ENCODE results near the gene GPA33. TPM values are rescaled to one million over a fixed set of nuclear protein-coding genes. Genes with fewer than 3 reads are reported as not detected.

The GPA33 gene
- total RNA-seq, 1 experiment from 2014 or later = not detected

GRCh38 chr1:167109125-167109524 is 18.9 kb upstream of the GPA33 start:
- Mint-ChIP-seq H3K4me3 (no peak overlapping the region; a peak in 1 of 5 replicates), H3K27me3 (ENCODE audit: low read depth) (peaks cover 2% of the 10 kb centered on the region; the same call in 1 of the 2 replicates), H3K27ac (peak overlapping the region in 1 of 3 experiments; percentile 91; a peak in 2 of 7 replicates), H3K36me3 (ENCODE audit: insufficient read depth in 1 of 3, low read depth in 3 of 3) (peaks cover 0 to 3% (median 0%) of the 10 kb centered on the region in 3 experiments; a peak in 1 of 7 replicates), H3K9me3 (no peaks in the 10 kb centered on the region; a peak in 2 of 5 replicates), H3K4me1 (peaks cover 33 to 42% of the 10 kb centered on the region in 2 experiments)
- H3K14ac ChIP-seq (ENCODE audit: insufficient read depth, low read length) = no peak overlapping the region
- no peak overlapping the region for H2BK15ac ChIP-seq (ENCODE audit: low read depth, low read length)
- no peak overlapping the region for H3K4ac ChIP-seq (ENCODE audit: low read depth, low read length)
- H3K9me3 ChIP-seq (ENCODE audit: control insufficient read depth, low read depth, low read length) = no peaks in the 10 kb centered on the region
- no peak for TF ChIP-seq CTCF (conservative IDR thresholded peaks at IDR 0.05)
- H3K23ac ChIP-seq (ENCODE audit: insufficient read length, low read depth, low read length) = no peak overlapping the region
- H3K79me1 ChIP-seq (ENCODE audit: insufficient read depth, low read depth, low read length, poor library complexity, severe bottlenecking) = no peaks in the 10 kb centered on the region
- H4K8ac ChIP-seq (replicated peaks; ENCODE audit: insufficient read length, low read depth, low read length) = no peak overlapping the region
- no peak overlapping the region for H2AK5ac ChIP-seq (ENCODE audit: insufficient read length, low read length)
- H2BK120ac ChIP-seq (ENCODE audit: low read depth, low read length, poor library complexity, severe bottlenecking) = no peak overlapping the region
- H2BK20ac ChIP-seq (ENCODE audit: low read depth, low read length, poor library complexity, severe bottlenecking) = no peak overlapping the region
- H3K23me2 ChIP-seq (ENCODE audit: insufficient read length, low read depth, low read length, poor library complexity, severe bottlenecking) = no peaks in the 10 kb centered on the region
- H3T11ph ChIP-seq (ENCODE audit: low read length) = no peak overlapping the region
- no peak overlapping the region for H3K18ac ChIP-seq (ENCODE audit: insufficient read length, low read depth, low read length)
- no peak overlapping the region for H3K4me2 ChIP-seq (ENCODE audit: insufficient read depth, insufficient read length, low read length)
- no peak overlapping the region for H2AFZ ChIP-seq (ENCODE audit: low read length)
- no peak for DNase-seq
- no peak overlapping the region for H2BK5ac ChIP-seq (ENCODE audit: insufficient read length, low read length)
- H2BK12ac ChIP-seq (ENCODE audit: insufficient read length, low read depth, low read length) = no peak overlapping the region
- H3K79me2 ChIP-seq (ENCODE audit: insufficient read depth, low read length) = no peaks in the 10 kb centered on the region
- whole genome bisulfite sequencing (ENCODE audit: extremely low coverage, insufficient read length, low lambda C conversion rate) = no CpG with 5 or more reads among the region's 2 CpGs
- peaks cover 15% of the 10 kb centered on the region; the same call in 1 of the 2 replicates for H3K4me1 ChIP-seq (ENCODE audit: insufficient read depth, low read length)
- no peak overlapping the region for H3K9ac ChIP-seq (ENCODE audit: extremely low read depth, insufficient read length, low read length)
- no peak overlapping the region for H4K5ac ChIP-seq (ENCODE audit: insufficient read length, low read depth, low read length)
- no peak overlapping the region for H4K91ac ChIP-seq (ENCODE audit: insufficient read length, low read depth, low read length)
- H4K20me1 ChIP-seq (ENCODE audit: control insufficient read depth, insufficient read depth, insufficient read length) = no peaks in the 10 kb centered on the region
- no peaks in the 10 kb centered on the region for H3K27me3 ChIP-seq (ENCODE audit: insufficient read depth, low read length)
- no peak overlapping the region for H3K56ac ChIP-seq (ENCODE audit: insufficient read length, low read depth, low read length)
- H3K27ac ChIP-seq (ENCODE audit: insufficient read length, low read depth, low read length) = no peak overlapping the region
